ENCODE measurements around the gene WDR18.

The WDR18 gene

DNA sequence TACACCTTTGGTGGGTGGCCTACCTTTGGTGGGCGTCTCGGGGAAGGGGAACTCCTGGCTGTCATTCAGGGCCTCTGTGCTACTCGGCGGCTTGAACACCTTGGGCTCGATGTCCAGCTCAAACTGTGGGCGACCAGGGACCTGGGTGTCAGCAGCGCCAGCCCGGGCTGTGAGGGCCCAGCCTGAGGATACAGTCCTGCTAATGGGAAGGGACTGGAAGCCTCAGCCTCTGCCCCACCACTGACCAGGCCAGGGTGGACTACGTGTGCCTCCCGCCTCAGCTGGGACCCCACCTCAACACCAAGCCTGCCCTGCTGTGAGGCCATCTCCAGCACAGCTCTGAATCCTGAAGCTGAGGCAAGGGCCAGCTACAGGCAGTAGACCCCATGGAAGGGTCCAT is 29.1 kb downstream of the WDR18 start:
- TF ChIP-seq, protein P1, sequence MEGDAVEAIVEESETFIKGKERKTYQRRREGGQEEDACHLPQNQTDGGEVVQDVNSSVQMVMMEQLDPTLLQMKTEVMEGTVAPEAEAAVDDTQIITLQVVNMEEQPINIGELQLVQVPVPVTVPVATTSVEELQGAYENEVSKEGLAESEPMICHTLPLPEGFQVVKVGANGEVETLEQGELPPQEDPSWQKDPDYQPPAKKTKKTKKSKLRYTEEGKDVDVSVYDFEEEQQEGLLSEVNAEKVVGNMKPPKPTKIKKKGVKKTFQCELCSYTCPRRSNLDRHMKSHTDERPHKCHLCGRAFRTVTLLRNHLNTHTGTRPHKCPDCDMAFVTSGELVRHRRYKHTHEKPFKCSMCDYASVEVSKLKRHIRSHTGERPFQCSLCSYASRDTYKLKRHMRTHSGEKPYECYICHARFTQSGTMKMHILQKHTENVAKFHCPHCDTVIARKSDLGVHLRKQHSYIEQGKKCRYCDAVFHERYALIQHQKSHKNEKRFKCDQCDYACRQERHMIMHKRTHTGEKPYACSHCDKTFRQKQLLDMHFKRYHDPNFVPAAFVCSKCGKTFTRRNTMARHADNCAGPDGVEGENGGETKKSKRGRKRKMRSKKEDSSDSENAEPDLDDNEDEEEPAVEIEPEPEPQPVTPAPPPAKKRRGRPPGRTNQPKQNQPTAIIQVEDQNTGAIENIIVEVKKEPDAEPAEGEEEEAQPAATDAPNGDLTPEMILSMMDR (IDR thresholded peaks at IDR 0.05; ENCODE audit: insufficient read depth, low read length, poor library complexity, severe bottlenecking): no peak
- Histone ChIP-seq H3K36me3 (ENCODE audit: control insufficient read depth, insufficient read depth, low read length) (peaks cover 36% of the 10 kb centered on the region), H3K4me3 (replicated peaks; ENCODE audit: low read depth, low read length) (no peak overlapping the region), H3K27me3 (replicated peaks; ENCODE audit: control insufficient read depth, insufficient read depth, low read length) (no peaks in the 10 kb centered on the region)
- no peak for DNase-seq (ENCODE audit: extremely low read depth, insufficient read length)

DNA sequence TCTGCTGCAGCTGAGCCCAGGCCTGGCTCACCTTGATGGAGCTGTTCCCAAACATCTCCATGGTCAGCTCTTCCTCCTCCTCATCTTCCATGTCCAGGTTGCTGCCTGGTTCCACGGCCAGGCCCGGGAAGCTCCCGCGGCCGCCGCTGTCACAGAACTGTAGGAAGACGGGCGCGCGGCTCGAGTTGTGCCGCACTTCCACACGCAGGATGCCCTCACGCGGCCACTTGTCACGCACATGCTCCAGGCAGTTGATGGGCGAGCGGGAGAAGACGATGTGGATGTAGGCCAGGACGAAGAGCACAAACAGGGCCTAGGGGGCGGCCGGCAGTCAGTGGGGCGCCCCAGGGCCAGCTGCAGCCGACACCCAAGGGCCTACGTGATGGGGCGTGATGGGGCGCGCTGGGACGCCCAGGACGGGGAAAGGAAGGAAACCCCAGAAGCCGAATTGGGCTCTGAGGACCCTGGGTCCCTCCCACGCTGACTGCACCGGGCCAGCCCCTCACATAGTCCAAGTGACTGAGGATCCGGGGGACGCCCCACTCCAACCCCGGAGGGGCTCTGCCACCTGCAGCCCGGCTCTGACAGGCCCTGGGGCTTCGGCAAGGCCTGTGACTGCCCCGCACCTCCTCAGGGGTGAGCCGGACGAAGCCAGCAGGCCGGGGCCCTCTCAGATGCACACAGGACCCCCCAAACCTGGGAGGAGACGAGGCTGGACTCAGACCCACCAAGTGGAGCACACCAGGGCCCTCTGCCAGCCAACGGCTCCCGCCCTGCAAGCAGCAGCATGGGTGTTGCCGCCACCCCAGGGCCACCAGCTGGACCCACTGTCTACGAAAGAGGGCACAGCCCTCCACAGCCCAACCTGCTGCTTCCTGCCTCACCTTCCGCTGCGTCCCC is 30.3 kb downstream of the WDR18 start:
- H3K27me3 ChIP-seq (replicated peaks; ENCODE audit: control insufficient read depth, insufficient read depth, low read length): no peaks in the 10 kb centered on the region
- TF ChIP-seq, protein P1 (IDR thresholded peaks at IDR 0.05; ENCODE audit: insufficient read depth, low read length, poor library complexity, severe bottlenecking): no peak
- no peak for DNase-seq (ENCODE audit: extremely low read depth, insufficient read length)
- peaks cover 38% of the 10 kb centered on the region for H3K36me3 ChIP-seq (ENCODE audit: control insufficient read depth, insufficient read depth, low read length)
- no peak overlapping the region for H3K4me3 ChIP-seq (replicated peaks; ENCODE audit: low read depth, low read length)

DNA sequence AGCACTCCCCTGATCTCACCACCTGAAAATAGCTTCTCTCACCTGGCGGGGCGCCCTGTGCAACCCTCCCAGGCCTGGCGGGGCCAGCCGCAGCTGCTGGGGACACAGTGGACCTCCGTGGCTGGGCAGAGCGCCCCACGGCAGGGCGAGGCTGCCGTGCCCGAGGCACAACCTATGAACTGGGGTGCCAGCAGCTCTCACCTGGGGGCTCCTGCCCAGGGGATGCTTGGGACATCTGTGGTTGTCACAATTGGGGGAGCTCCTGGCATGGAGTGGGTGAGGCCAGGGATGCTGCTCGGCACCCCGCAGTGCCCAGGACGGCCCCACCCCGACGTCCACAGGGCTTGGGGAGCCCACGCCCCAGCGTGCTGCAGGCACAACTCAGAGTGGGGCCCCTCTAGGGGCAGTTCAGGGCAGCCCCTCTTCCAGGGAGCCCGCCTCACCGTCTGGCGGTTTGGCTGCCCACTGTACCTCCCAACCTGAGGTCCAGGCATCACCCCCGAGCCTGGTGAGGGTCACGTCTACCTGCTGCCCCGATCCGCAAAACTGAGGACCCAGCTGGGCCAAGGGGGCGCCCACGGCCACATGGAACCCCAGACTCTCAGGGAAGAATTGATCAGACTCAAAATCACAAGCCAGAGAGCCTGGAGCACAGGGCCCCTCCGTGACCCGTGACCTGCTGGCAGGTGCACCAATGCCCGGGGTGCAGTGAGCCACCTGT is 31.1 kb downstream of the WDR18 start:
- TF ChIP-seq, protein P1 (IDR thresholded peaks at IDR 0.05; ENCODE audit: insufficient read depth, low read length, poor library complexity, severe bottlenecking): no peak
- Histone ChIP-seq H3K36me3 (ENCODE audit: control insufficient read depth, insufficient read depth, low read length) (peaks cover 34% of the 10 kb centered on the region), H3K27me3 (replicated peaks; ENCODE audit: control insufficient read depth, insufficient read depth, low read length) (no peaks in the 10 kb centered on the region), H3K4me3 (replicated peaks; ENCODE audit: low read depth, low read length) (no peak overlapping the region)
- no peak for DNase-seq (ENCODE audit: extremely low read depth, insufficient read length)

DNA sequence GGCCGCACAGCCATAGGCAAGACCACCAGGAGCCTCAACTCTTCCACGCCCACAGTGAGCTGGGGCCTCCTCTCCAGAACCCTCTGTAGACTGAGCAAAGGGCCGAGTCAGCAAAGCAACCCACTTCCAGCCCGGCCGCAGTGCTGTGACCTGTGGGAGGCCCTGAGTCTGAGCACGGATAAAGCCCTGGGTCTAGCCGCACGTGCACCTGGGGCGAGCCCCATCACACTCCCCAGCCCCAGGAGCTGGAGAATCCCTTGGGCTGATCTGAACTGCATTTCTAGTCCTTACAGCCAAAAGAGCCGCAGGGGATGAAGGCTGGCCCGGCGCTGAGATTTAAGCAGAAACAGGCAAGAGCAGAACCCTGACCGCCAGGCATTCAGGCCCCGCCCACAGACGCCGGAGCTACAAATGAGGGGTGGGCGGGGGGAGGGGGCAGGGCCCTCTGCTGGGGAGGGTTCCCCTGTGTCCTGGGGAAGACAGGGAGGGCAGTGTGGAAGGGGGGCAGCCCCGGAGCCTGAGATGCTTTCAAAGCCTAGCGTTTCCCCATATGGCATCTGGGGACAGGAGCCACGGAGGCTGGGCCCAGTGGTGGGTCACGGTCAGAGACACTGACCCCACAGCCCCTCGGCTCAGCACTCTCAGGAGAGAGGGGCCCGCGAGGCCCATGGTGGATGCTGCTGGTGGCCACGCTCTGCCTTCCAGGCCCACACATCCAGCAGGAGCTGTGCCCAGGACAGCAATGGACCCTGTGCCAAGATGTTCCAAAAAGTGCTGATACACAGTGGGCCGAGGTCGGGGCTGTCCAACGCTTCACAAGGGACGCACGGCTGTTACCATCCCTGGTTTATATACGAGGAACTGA is 31.9 kb downstream of the WDR18 start:
- Histone ChIP-seq H3K36me3 (ENCODE audit: control insufficient read depth, insufficient read depth, low read length) (peaks cover 28% of the 10 kb centered on the region), H3K4me3 (replicated peaks; ENCODE audit: low read depth, low read length) (no peak overlapping the region), H3K27me3 (replicated peaks; ENCODE audit: control insufficient read depth, insufficient read depth, low read length) (no peaks in the 10 kb centered on the region)
- DNase-seq (ENCODE audit: extremely low read depth, insufficient read length): no peak
- TF ChIP-seq, protein P1 (IDR thresholded peaks at IDR 0.05; ENCODE audit: insufficient read depth, low read length, poor library complexity, severe bottlenecking): no peak

DNA sequence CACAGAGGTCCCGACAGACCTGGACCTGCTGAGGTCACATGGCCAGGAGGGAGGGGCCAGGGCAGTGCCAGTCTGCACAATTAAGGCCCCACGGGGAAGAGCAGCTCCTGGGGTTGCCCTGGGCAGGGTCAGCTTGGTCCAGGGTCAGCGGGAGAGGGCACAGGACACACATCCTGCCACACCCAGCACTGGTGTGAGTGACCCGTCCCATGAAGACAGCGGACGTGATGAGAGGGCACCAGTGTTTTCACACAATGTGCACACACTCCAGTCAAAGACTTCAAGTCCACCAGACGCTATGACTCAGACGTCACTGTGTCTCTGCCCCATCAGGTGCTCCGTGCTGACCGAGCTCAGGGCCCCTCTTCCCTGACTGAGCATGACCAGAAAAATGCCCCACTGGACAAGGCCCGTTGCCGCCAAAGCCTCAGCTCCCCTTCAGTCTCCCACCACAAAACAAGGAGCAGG is 32.5 kb downstream of the WDR18 start:
- DNase-seq (ENCODE audit: extremely low read depth, insufficient read length): no peak
- TF ChIP-seq, protein P1 (IDR thresholded peaks at IDR 0.05; ENCODE audit: insufficient read depth, low read length, poor library complexity, severe bottlenecking): no peak
- Histone ChIP-seq H3K36me3 (ENCODE audit: control insufficient read depth, insufficient read depth, low read length) (peaks cover 28% of the 10 kb centered on the region), H3K27me3 (replicated peaks; ENCODE audit: control insufficient read depth, insufficient read depth, low read length) (no peaks in the 10 kb centered on the region), H3K4me3 (replicated peaks; ENCODE audit: low read depth, low read length) (peak overlapping the region; percentile 45)

Data from GM06990 (cell line).